Inferior parietal cortex (tissue), 1 donor: ENCODE data around the gene AVPR2.

Experiments used
- DNase-seq: peaks from one replicate; pipeline ENCODE4 v3.0.0-alpha.2; 2016; ENCODE audit errors: extremely low spot score

Gene AVPR2

DNA sequence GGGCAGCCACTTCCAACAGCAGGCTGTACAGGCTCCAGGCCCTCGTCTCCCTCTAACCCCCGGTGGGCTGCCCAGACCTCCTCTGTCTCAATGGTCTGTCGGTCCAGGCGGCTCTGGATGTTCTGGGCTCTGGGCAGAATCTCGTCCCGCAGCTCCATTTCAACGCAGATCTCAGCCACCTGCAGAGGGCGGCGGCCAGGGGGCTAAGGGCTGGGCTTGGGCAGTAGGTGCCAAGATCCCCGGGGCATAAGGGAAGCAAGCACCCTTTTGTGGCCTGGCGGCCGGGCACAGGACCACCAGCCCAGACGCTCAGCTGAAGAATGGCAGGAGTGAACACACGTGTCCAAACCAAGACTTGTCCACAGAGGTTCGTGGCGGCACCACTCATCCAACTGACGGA is 9.2 kb downstream of the AVPR2 start:
- no peak for DNase-seq

GRCh38 chrX:153917869-153918268 is 13.4 kb downstream of the AVPR2 start:
- no peak for DNase-seq

DNA sequence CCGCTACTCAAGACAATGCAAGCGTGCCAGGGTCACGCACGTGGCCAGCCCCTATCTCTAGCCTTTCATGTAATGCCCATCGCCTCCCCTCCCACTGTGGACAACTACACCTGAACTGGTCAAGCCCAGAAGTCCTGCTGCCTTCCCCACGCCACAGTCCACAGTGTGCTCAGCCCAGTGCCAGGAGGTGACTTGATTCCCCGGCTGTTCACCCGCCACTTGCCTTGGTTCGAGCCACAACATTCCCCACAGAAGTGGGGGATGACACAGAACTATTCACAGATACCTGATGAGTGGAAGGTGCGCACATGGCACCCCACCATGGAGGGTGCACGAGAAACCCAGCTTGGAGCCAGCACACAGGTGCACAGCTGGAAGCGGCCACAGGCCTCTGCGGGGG is 14.8 kb downstream of the AVPR2 start:
- no peak for DNase-seq

GRCh38 chrX:153920546-153920945 is 16.1 kb downstream of the AVPR2 start:
- no peak for DNase-seq

GRCh38 chrX:153921070-153921469 is 16.6 kb downstream of the AVPR2 start:
- no peak for DNase-seq

GRCh38 chrX:153921511-153922446 is 17.3 kb downstream of the AVPR2 start:
- DNase-seq: no peak

- no peak for DNase-seq
Measured at GRCh38 chrX:153922932-153923857, 18.7 kb downstream of the AVPR2 start.

DNA sequence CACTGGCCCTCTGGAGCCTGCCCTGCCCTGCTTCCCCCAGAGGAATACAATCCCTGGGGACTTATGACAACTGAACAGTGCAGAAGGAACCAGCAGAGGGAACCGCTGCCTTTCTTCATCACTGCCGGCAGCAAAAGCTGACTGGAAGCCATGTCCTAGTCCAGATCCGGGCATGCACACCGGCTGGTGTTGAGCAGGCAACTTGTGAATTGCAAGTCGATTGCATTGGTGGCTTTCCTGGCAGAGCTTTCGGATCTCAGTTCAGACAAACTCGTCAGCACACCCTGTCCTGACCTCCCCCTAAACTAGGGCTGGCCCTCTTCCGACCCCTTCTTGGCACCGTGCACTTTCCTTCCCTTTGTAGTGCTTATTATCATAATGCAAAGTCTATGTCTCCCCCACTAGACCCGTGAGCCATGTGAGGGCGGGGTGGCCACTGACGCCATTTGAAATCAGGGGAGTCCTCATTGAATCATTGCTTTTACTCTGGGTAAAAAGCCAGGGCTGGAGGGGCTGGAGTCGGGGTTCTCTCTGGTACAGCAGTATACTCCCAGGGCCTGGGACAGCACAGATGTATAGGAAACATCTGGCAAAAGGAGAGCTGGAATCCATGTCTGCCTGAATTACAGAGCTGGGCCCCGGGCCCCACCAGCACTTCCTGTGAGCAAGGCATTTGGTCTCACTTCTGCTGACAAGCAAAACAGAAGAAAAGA is 19.8 kb downstream of the AVPR2 start:
- no peak for DNase-seq

- DNase-seq: no peak
Measured at GRCh38 chrX:153925387-153925738, 20.9 kb downstream of the AVPR2 start.

DNA sequence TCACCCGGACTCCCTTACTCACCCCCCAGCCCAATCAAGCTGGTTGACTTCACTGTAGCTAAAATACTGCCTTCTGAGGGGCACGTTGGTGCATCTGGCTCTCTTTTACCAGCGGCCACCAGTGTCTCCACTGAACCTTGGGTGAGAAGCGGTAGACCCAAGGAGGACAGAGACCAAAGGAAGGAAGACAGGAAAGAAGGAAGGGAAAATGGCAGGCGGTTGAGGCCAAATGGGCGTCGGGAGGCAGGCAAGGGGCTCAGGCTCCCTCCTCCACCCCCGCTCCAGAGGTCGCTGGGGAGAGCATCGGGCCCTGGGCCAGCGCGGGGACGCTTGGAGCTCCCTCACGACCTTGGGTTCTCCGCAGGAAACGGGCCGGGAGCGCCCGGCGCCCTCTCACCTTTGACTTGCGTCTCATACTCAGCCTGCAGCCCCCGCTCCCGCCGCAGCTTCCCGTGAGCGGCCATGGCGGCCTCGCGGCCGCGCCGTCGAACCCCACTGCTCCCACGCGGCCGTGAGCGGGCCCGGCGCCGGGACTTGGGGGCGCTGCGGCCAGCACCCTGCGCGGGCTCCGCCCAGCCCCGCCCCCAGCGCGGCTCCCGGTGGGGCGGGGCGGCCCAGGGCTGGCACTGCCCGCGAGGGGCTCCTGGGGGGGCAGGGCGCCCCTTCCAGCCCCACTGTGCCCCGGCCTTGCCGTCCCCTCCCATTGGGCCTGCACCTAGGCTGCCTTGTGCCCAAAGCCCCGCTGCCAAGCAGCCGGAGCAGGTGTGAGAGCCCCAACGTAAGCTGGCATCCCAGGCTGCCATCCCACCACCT is 21.5 kb downstream of the AVPR2 start, which contains the start of gene ARHGAP4:
Gene ARHGAP4, minus strand, starts transcription at position 526 of the 813 bp plus-strand sequence. Its CDS starts 62 bp downstream, at position 464.
- DNase-seq: no peak

DNA sequence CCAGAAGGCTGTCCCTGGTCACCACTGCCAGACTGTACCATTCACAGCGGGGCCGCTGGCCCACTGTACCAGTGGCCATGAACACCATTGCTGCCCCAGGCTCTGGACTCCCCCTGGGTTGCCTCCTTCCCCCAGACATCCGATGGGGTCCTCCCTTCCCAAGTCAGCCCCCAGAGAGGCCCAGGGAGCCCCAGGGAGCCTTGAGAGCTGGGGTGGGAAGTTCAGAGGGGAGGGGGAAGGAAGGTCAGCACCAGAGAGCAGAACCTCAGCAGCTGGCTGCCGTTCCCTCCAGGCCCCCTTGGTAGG is 22.0 kb downstream of the AVPR2 start:
- DNase-seq: no peak

GRCh38 chrX:153926858-153927671 is 22.6 kb downstream of the AVPR2 start:
- no peak for DNase-seq

- no peak for DNase-seq
Measured at GRCh38 chrX:153927672-153927921, 23.1 kb downstream of the AVPR2 start.

DNA sequence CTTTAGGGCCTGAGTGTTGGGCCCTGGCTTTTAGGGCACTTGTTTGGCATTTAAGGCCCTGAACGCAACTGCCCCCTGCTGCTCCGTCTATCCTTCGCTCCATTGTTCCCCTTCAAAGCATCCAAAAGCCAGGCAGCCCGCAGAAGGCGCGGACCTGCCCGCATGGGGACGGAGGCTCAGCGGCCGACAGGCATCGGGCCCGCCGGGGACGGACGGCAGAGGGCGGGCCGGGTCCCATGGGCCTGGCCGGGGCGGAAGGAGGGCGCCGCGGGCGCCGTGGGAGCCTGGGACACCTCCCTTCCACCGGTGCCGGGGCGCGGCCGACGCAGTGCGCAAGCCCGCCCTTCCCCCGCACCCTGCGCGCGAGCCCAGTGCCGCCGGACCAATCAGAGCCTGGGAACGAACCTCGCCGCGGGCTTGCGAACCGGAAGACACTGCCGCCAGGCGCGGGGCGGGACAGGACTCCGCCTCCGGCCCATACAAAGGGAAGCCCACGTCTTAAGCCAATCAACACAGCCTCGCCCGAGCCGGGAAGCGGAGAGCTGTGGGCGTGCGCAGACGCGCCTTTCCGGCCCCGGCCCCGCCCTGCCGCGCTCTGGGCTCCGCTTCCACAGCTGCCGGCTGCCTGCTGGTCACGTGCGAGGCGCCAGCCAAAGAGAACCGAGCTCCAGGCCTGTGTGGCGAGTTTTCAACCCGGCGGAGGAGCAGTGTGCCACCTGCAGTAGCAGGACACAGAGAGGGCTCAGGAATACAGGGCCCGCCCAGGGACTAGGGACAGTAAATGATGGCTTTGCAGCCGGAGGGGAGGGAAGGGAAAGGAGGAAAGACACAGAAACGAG is 23.7 kb downstream of the AVPR2 start:
- peak; percentile 89 for DNase-seq

- no peak for DNase-seq
Measured at GRCh38 chrX:153928846-153929245, 24.4 kb downstream of the AVPR2 start.

DNA sequence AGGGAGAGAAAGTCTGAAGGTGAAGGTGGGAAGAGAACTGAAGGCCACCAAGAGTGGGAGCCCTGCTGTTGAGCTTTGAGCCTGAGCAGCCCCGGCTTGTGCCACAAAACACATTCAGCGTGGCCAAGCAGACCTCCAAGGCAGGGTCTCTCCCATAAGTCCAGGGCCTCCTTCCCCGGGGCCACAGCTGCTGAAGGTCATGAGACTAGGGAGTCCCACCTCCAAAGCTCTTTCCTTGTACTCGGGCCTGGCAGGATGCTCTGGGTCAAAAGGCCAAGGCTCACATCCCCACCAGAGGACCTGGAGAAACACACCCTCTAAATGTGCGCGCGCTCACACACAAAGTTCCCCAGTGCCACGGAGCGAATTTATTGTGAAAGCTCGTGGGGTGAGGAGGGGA is 25.1 kb downstream of the AVPR2 start:
- no peak for DNase-seq

DNA sequence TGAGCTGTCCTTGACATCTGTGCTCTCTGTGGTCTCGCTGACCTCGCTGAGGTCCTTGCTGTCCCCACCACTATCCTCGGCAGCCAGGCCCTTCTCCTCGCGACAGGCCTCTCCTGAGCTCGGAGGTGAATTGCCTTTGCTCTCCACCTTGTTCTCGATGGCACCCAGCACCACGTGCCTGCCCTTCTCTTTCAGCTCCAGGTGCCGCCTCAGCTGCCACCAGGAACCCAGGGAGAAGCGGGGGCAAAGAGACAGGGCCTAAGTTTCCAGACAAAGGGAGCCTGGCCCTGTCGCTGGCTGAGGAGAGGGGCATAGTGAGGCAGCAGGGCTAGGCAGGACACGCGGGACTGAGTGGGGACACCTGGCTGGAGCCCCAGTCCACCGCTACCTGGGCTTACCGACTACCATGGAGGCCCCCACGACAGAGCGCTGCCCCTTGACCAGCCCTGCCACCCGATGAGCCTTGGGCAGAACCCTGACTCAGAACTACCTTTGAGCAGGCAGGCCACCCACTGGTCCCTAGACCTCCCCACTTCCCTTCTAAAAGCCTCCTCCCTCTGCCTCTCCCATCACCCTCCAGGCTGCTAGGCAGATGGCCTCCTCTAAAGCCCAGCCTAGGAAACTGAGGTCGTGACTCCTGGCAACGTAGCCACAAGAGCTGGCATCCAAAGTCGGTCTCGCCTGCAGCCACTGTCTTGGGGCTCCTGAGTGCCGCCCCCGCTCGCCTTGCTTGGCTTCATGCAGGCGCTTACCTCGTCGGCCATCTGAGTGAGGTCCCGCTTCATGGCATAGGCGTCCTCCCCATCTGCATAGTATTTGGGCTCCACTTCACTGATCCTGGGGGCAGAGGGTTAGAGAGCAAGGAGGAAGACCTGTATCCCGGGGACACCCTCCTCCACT is 25.8 kb downstream of the AVPR2 start:
- no peak for DNase-seq

DNA sequence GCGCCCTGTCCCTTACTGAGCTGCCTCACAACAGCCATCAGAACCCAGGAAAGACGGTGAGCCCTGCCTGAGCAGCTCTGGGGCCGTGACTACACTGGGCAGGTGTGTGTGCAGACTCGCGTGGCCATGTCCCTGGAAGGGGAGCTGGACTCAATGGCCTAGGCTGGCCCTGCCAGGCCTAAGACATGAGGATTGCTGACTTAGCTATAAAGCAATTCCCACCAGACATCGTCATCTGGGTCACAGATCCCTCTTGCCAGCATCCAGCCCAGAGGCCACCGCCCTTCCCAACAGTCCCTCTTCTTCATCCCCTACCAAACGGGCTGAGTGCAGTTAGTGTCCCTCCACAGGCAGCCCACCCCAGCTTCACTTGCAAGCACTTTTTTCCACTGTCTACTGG is 26.7 kb downstream of the AVPR2 start:
- no peak for DNase-seq

DNA sequence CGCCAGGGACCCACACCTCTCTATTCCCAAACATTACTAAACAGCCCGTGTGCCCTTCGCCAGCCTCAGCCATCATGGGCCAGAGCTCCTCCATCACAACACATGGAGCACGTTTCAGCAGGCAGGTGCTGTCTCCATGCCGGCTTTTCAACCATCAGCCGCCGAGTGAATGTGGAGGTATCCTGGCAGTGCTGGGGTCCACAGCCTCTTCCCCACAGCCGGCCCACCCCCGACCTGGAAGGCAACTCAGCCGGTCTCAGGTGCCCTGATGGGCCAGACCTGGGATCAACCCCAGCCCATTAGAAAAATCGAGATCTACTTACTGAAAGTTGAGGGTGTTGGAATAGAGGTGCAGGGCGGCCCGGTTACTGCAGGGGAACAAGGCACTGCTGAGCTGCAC is 27.3 kb downstream of the AVPR2 start:
- no peak for DNase-seq
